ENCODE data around the gene MS4A8.
"Not testable (repeated sequence)": the region's sequence is repeated elsewhere in the genome, so short reads cannot be mapped to it uniquely, and the experiment has no call there.

The MS4A8 gene, protein sequence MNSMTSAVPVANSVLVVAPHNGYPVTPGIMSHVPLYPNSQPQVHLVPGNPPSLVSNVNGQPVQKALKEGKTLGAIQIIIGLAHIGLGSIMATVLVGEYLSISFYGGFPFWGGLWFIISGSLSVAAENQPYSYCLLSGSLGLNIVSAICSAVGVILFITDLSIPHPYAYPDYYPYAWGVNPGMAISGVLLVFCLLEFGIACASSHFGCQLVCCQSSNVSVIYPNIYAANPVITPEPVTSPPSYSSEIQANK

GRCh38 chr11:60699284-60699691, at the start of gene MS4A8:
MS4A8 (plus strand) TSS chr11:60699612; CDS start chr11:60700861, 1,249 bp downstream.
- H3K27ac ChIP-seq: no peak within 1 kb of the TSS
- no peaks in the 10 kb centered on the region for H3K9me3 ChIP-seq (ENCODE audit: control insufficient read depth, low read length)
- no peak within 1 kb of the TSS for H2AFZ ChIP-seq
- H3K27me3 ChIP-seq (ENCODE audit: control insufficient read depth, insufficient read depth, low read length): no peaks in the 10 kb centered on the region
- no peak within 1 kb of the TSS for H3K4me2 ChIP-seq (ENCODE audit: low read length)
- H3K36me3 ChIP-seq (ENCODE audit: control insufficient read depth, insufficient read depth, low read length): no peaks in the 10 kb centered on the region
- TF ChIP-seq CTCF (IDR thresholded peaks at IDR 0.05): no peak
- no peak within 1 kb of the TSS for H3K9ac ChIP-seq
- H3K4me3 ChIP-seq (ENCODE audit: low read depth, low read length): no peak within 1 kb of the TSS
- H3K4me1 ChIP-seq: peaks cover 4% of the 10 kb centered on the region
- H3K79me2 ChIP-seq: no peaks in the 10 kb centered on the region

DNA sequence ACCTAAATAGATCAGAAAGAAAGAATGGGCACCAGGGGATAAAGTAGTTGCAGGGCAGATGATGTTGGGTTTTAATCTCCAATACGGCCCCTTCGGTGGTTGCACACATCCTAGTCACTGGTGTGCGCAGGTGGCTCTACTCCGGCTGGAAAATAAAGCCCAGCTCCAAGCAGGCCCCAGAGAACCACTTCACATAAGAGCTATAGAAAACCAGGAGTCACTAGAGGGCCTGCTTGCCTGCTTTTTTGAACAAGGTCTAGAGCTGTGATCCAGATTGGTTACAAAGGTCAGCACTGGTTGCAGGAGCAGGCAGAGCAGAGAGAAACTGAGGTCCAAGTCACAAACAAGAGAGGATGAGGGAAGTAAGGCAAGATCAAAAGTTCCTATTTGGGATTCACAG, 41.5 kb upstream of the MS4A8 start:
- Histone ChIP-seq H2AFZ (no peak overlapping the region), H3K27me3 (ENCODE audit: control insufficient read depth, insufficient read depth, low read length) (no peaks in the 10 kb centered on the region), H3K9ac (no peak overlapping the region), H3K27ac (no peak overlapping the region), H3K4me3 (ENCODE audit: low read depth, low read length) (no peak overlapping the region), H3K79me2 (no peaks in the 10 kb centered on the region), H3K9me3 (ENCODE audit: control insufficient read depth, low read length) (no peaks in the 10 kb centered on the region), H3K36me3 (ENCODE audit: control insufficient read depth, insufficient read depth, low read length) (no peaks in the 10 kb centered on the region), H3K4me2 (ENCODE audit: low read length) (no peak overlapping the region), H3K4me1 (no peaks in the 10 kb centered on the region)
- no peak for TF ChIP-seq CTCF (IDR thresholded peaks at IDR 0.05)

DNA sequence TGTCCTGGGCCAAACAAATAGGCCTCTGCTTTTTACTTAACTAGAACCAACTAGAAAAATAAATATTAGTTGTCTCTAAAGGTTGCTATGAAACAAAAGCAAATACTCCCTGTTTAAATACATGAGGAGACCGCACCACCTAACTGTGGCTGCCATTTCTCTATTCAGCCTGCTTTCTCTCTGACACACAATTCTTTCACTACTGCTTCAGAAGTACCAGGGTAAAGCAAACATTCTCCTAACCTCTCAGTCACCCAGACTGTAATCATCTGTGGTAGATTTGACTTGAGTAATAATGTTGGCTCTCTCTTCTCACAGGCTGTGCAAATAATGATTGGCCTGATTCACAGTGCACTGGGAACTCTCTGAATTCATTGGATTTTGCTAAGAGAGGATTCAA, 41.0 kb upstream of the MS4A8 start:
- no peak overlapping the region for H3K4me3 ChIP-seq (ENCODE audit: low read depth, low read length)

DNA sequence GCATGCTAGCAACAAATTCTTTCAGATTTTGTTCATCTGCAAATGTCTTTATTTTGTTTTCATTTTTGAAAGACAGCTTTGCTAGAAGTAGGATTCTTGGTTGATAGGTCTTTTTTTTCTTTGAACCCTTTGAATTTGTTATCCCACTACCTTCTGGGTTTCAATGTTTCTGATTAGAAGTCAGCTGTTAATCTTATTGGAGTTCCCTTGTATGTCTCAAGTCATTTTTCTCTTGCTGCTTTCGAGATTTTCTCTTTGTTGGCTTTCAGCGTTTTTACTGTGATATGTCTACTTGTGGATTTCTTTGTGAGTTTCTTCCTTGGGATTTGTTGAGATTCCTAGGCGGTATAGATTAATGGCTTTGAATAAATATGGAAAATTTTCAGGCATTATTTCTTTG, 27.2 kb upstream of the MS4A8 start:
- no peaks in the 10 kb centered on the region for H3K36me3 ChIP-seq (ENCODE audit: control insufficient read depth, insufficient read depth, low read length)
- H3K9me3 ChIP-seq (ENCODE audit: control insufficient read depth, low read length): no peaks in the 10 kb centered on the region
- no peaks in the 10 kb centered on the region for H3K27me3 ChIP-seq (ENCODE audit: control insufficient read depth, insufficient read depth, low read length)
- no peak overlapping the region for H3K4me3 ChIP-seq (ENCODE audit: low read depth, low read length)
- no peaks in the 10 kb centered on the region for H3K79me2 ChIP-seq
- H3K9ac ChIP-seq: no peak overlapping the region
- no peaks in the 10 kb centered on the region for H3K4me1 ChIP-seq
- H2AFZ ChIP-seq: no peak overlapping the region
- no peak for TF ChIP-seq CTCF (IDR thresholded peaks at IDR 0.05)
- no peak overlapping the region for H3K4me2 ChIP-seq (ENCODE audit: low read length)
- no peak overlapping the region for H3K27ac ChIP-seq

More for the DNA sequence above, 41.0 kb upstream of the MS4A8 start:
- H3K79me2 ChIP-seq: no peaks in the 10 kb centered on the region
- H3K9ac ChIP-seq: no peak overlapping the region
- no peak overlapping the region for H2AFZ ChIP-seq
- no peak overlapping the region for H3K4me2 ChIP-seq (ENCODE audit: low read length)
- no peaks in the 10 kb centered on the region for H3K27me3 ChIP-seq (ENCODE audit: control insufficient read depth, insufficient read depth, low read length)
- no peaks in the 10 kb centered on the region for H3K4me1 ChIP-seq
- H3K27ac ChIP-seq: no peak overlapping the region
- TF ChIP-seq CTCF (IDR thresholded peaks at IDR 0.05): no peak
- no peaks in the 10 kb centered on the region for H3K36me3 ChIP-seq (ENCODE audit: control insufficient read depth, insufficient read depth, low read length)
- no peaks in the 10 kb centered on the region for H3K9me3 ChIP-seq (ENCODE audit: control insufficient read depth, low read length)

- not testable (repeated sequence) for H3K4me2 ChIP-seq (ENCODE audit: low read length); H3K9me3 ChIP-seq (ENCODE audit: control insufficient read depth, low read length); H3K27ac ChIP-seq; H3K27me3 ChIP-seq (ENCODE audit: control insufficient read depth, insufficient read depth, low read length); H3K36me3 ChIP-seq (ENCODE audit: control insufficient read depth, insufficient read depth, low read length); H3K79me2 ChIP-seq; H3K9ac ChIP-seq; H2AFZ ChIP-seq; H3K4me1 ChIP-seq; H3K4me3 ChIP-seq (ENCODE audit: low read depth, low read length)
Observed at GRCh38 chr11:60678231-60678630, 21.2 kb upstream of the MS4A8 start.
